ENCODE results near the gene TRIM31.

Gene TRIM31

GRCh38 chr6:30113003-30113759 lies at the start of gene TRIM31:
Gene TRIM31, minus strand, starts transcription at chr6:30113090. Its CDS starts 285 bp downstream, at chr6:30112805.
- H3K27ac ChIP-seq, result no peak within 1 kb of the TSS
- TF ChIP-seq CTCF (conservative IDR thresholded peaks at IDR 0.05), result no peak

DNA sequence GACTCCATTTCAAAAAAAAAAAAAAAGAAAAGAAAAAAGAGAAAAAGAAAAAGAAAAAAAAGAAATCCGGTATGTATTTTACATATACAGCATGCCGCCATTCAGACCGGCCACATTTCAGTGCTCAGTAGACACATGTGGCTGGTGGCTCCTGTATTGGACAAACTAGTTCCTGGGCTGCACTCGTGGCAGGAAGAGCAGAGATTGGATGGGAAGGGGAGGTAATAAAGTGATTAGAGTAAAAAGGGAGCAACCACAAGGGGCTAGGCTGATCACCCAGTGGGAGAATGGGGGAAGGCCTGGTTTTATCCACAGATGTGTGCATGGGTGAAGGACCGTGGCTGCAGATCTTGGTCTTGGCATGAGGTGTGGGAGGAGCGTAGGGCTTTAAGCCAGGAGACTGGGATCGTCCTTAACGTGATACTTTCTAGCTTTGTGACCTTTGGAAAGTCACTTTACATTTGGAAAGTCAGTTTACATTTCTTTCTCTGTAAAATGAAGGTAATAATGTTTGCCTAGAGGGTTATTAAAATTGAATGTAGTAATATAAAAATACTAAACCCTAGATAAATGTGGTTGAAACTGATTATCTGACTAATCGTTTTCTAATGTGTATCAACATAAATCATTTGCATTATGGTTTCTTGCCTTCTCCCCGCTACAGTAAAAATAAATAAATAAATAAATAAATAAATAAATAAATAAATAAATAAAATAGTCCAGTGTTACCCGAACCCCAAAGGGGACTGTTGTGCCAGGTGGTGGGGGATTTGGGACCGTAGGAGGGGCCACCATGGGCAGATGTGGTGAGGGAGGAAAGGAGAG lies 49.6 kb upstream of the TRIM31 start:
- no peak overlapping the region for H3K27ac ChIP-seq
- no peak for TF ChIP-seq CTCF (conservative IDR thresholded peaks at IDR 0.05)

DNA sequence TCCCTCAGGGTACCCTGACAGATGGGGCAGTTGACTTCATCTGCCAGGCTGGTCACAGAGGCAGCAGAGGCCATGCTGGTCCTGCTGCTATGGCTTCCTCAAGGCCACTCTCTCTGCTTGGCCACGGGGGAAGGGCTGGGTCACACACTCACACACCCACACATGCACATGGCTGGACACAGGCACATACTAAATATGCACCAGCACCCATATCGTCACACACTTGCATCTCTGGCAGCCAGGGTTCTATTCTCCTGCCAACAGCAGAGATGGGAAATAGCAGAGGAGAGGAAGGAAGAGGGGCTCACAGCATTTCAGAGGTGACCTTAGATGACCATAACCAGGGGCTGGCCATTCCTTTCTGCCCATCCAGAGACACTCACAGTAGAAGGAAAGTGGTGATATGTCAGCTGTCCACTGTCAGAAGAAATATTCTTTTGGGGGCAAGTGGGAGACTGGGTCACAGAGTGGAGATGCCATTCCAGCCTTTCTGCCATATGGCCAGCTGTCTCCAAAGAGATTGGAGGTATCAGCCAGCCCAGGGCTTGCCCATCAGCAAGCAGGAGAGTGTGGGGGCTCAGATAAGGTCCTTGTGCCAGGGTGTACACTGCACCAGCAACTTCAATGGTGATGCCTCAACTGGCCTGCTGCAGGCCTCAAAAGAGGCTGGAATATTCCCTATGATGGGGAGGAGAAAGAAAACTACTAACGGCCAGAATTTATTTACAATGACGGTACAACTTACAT lies 48.1 kb upstream of the TRIM31 start, which contains the start of gene TRIM10:
Gene TRIM10, minus strand, starts transcription at position 427 of the 747 bp plus-strand sequence. Its CDS starts 353 bp downstream, at position 74.
- no peak within 1 kb of the TSS for H3K27ac ChIP-seq
- TF ChIP-seq CTCF (conservative IDR thresholded peaks at IDR 0.05), result no peak

DNA sequence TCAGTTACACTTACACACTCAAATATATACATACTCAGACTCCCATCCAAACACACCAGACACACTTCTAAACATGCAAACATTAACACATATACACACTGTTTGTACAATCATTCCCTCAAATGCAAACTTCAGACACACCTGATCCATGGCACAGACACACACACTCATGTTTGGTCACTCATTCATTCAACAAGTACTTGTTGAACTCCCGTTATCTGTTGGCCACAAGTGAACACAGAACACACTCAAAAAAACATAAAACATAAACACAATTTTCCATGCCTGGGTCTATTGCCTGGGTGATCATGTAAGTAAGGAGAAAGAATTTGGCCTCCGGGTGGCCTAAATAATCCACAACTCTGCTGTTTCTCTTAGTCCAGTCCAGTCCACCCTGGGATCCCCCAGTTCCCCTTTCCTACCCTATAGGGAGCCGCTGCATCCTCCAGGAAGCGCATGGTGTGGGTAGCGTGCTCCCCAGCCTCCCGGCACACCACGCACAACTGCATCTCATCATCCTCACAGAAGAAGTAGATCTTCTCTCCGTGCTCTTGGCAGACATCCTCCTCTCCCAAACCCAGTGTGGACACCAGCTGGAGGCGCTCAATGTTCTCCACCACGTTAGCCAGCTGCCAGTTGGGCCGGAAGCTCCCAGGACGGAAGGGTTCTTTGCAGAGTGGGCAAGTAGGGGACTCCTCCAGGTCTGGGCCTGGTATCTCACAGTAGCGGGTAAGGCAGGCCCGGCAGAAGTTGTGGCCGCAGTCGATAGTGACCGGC lies 47.3 kb upstream of the TRIM31 start:
- no peak for TF ChIP-seq CTCF (conservative IDR thresholded peaks at IDR 0.05)
- H3K27ac ChIP-seq, result no peak overlapping the region

GRCh38 chr6:30158475-30159040 lies 45.7 kb upstream of the TRIM31 start:
- no peak for TF ChIP-seq CTCF (conservative IDR thresholded peaks at IDR 0.05)
- H3K27ac ChIP-seq, result no peak overlapping the region

DNA sequence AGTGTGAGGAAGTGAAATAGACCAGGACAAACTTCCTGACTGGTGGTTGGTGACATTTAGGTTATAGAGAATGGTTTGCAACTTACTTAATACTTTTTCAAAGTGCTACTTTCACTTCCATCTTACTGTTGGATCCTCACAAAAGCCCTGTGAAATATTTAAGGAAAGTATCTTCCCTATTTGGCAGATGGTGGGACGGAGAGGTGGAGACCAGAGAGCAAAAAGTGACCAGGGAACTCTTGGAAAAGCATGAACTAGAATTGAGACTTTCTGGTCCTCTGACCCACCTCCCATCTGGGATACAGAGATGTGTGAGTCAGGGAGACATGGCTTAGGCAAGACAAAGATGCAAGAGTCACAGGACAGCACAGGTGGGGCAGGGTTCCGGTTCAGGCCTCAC lies 45.1 kb upstream of the TRIM31 start:
- TF ChIP-seq CTCF (conservative IDR thresholded peaks at IDR 0.05), result no peak

More for the DNA sequence above, 45.1 kb upstream of the TRIM31 start:
- H3K27ac ChIP-seq, result no peak overlapping the region

Data from VCaP (cell line).